GM19395 (cell line): Measurements from ENCODE around the gene CGB3.
"Not testable (repeated sequence)": the region's sequence is repeated elsewhere in the genome, so short reads cannot be mapped to it uniquely, and the experiment has no call there.

Experiments
- ATAC-seq: cut with Tn5 transposase; IDR thresholded peaks from one replicate; pipeline ENCODE4 v1.9.1; 2021; ENCODE audit warnings: mild to moderate bottlenecking, moderate library complexity; ENCODE audit not compliant: unreplicated experiment

Gene CGB3

GRCh38 chr19:49024233-49024632 is at the start of gene CGB3:
TSS of gene CGB3 (minus strand) at chr19:49024333. CDS start at chr19:49023971, 362 bp downstream.
- ATAC-seq = not testable (repeated sequence)

GRCh38 chr19:49071860-49072547 is 47.9 kb upstream of the CGB3 start:
- no peak for ATAC-seq

GRCh38 chr19:49070416-49070815 is 46.3 kb upstream of the CGB3 start:
- ATAC-seq = no peak

GRCh38 chr19:49069026-49069425 is 44.9 kb upstream of the CGB3 start:
- no peak for ATAC-seq

- no peak for ATAC-seq
Observed at GRCh38 chr19:49067554-49067953, 43.4 kb upstream of the CGB3 start.

- no peak for ATAC-seq
Observed at GRCh38 chr19:49065905-49066512, 41.9 kb upstream of the CGB3 start.

GRCh38 chr19:49064768-49065611 is 40.9 kb upstream of the CGB3 start, which contains the start of gene NTF4:
TSS of gene NTF4 (minus strand) at chr19:49064818. CDS start at chr19:49061997, 2,821 bp downstream.
- no peak for ATAC-seq

- no peak for ATAC-seq
Observed at GRCh38 chr19:49064029-49064629, 40.0 kb upstream of the CGB3 start.

GRCh38 chr19:49061445-49061844 is 37.3 kb upstream of the CGB3 start:
- ATAC-seq = no peak

GRCh38 chr19:49061000-49061399 is 36.9 kb upstream of the CGB3 start:
- no peak for ATAC-seq

GRCh38 chr19:49059053-49059452 is 34.9 kb upstream of the CGB3 start:
- ATAC-seq = no peak

- no peak for ATAC-seq
Observed at GRCh38 chr19:49058562-49058961, 34.4 kb upstream of the CGB3 start.

GRCh38 chr19:49057636-49058234 is 33.6 kb upstream of the CGB3 start, which contains the start of gene CGB7:
TSS of gene CGB7 (minus strand) at chr19:49057749. CDS start at chr19:49055375, 2,374 bp downstream.
- no peak for ATAC-seq

GRCh38 chr19:49056902-49057596 is 32.9 kb upstream of the CGB3 start:
- not testable (repeated sequence) for ATAC-seq

GRCh38 chr19:49056101-49056901 is 32.2 kb upstream of the CGB3 start:
- no peak for ATAC-seq

- not testable (repeated sequence) for ATAC-seq
Observed at GRCh38 chr19:49050376-49051033, 26.4 kb upstream of the CGB3 start.

GRCh38 chr19:49049834-49050233 is 25.7 kb upstream of the CGB3 start:
- not testable (repeated sequence) for ATAC-seq

- not testable (repeated sequence) for ATAC-seq
Observed at GRCh38 chr19:49049011-49049410, 24.9 kb upstream of the CGB3 start, which contains the start of gene CGB8. TSS of gene CGB8 (minus strand) at chr19:49049111. CDS start at chr19:49048739, 372 bp downstream.
